HG03095 (cell line): ENCODE data around the gene APBA3.

Source experiments
- ATAC-seq: cut with Tn5 transposase; IDR thresholded peaks from one replicate; pipeline ENCODE4 v1.9.1; 2021; ENCODE audit warnings: moderate library complexity; ENCODE audit not compliant: unreplicated experiment

Gene APBA3

GRCh38 chr19:3788996-3789778, 27.7 kb upstream of the APBA3 start:
- ATAC-seq = no peak

- ATAC-seq = no peak
Measured at GRCh38 chr19:3785938-3786824, 24.7 kb upstream of the APBA3 start, which contains the start of gene MATK. Gene MATK (minus strand): TSS chr19:3786381. CDS start chr19:3785135, 1,246 bp downstream.

GRCh38 chr19:3785451-3785937, 24.0 kb upstream of the APBA3 start:
- no peak for ATAC-seq

GRCh38 chr19:3784607-3785450, 23.3 kb upstream of the APBA3 start:
- no peak for ATAC-seq

GRCh38 chr19:3783660-3784584, 22.4 kb upstream of the APBA3 start:
- ATAC-seq = no peak

- ATAC-seq = no peak
Measured at GRCh38 chr19:3782903-3783302, 21.4 kb upstream of the APBA3 start.

- no peak for ATAC-seq
Measured at GRCh38 chr19:3782330-3782729, 20.8 kb upstream of the APBA3 start.

- no peak for ATAC-seq
Measured at GRCh38 chr19:3781603-3782002, 20.1 kb upstream of the APBA3 start.

GRCh38 chr19:3780786-3781304, 19.4 kb upstream of the APBA3 start:
- ATAC-seq = no peak

- ATAC-seq = no peak
Measured at GRCh38 chr19:3778899-3779723, 17.6 kb upstream of the APBA3 start.

GRCh38 chr19:3778104-3778867, 16.8 kb upstream of the APBA3 start:
- ATAC-seq = no peak

GRCh38 chr19:3776479-3777040, 15.1 kb upstream of the APBA3 start:
- no peak for ATAC-seq

- ATAC-seq = no peak
Measured at GRCh38 chr19:3775831-3776230, 14.3 kb upstream of the APBA3 start.

GRCh38 chr19:3775374-3775711, 13.9 kb upstream of the APBA3 start:
- ATAC-seq = no peak

GRCh38 chr19:3774621-3775373, 13.3 kb upstream of the APBA3 start:
- ATAC-seq = no peak

GRCh38 chr19:3773814-3774515, 12.5 kb upstream of the APBA3 start:
- no peak for ATAC-seq
